Mesendoderm (in vitro differentiated cells): ENCODE measurements around the gene VAV3.

Experiments used
- DNase-seq: peaks from one replicate; pipeline ENCODE4 v3.0.0; 2013
- H2AK5ac ChIP-seq: 2 replicates; pipeline ENCODE4 v1.6.1; 2013; ENCODE audit warnings: low read length, inconsistent platforms
- H2BK120ac ChIP-seq: 2 replicates; pipeline ENCODE4 v1.6.1; 2013; ENCODE audit warnings: low read depth, mild to moderate bottlenecking, low read length, moderate library complexity, mixed read lengths
- H2BK15ac ChIP-seq: replicated peaks from 2 replicates; pipeline ENCODE4 v1.6.1; 2013; ENCODE audit warnings: low read depth, mild to moderate bottlenecking, moderate library complexity
- H2BK5ac ChIP-seq: 2 replicates; pipeline ENCODE4 v1.6.1; 2013; ENCODE audit warnings: low read length, inconsistent platforms
- H3K18ac ChIP-seq: 2 replicates; pipeline ENCODE4 v1.6.1; 2013; ENCODE audit warnings: mild to moderate bottlenecking, low read length, mixed read lengths
- H3K23ac ChIP-seq: one replicate; pipeline ENCODE4 v1.6.1; 2013; ENCODE audit warnings: low read length
- H3K27ac ChIP-seq: 2 replicates; pipeline ENCODE4 v1.5.1; 2013; ENCODE audit warnings: low read depth, mild to moderate bottlenecking, inconsistent platforms, low read length, moderate library complexity
- H3K27me3 ChIP-seq: 2 replicates; pipeline ENCODE4 v1.6.1; 2013; ENCODE audit warnings: low read length, control low read depth, mild to moderate bottlenecking, inconsistent platforms; ENCODE audit not compliant: insufficient read depth, poor library complexity
- H3K36me3 ChIP-seq: 2 replicates; pipeline ENCODE4 v1.6.1; 2013; ENCODE audit warnings: low read length, inconsistent platforms; ENCODE audit not compliant: control insufficient read depth, insufficient read depth
- H3K4ac ChIP-seq: one replicate; pipeline ENCODE4 v1.6.1; 2013; ENCODE audit warnings: low read depth, mild to moderate bottlenecking, low read length, moderate library complexity
- H3K4me1 ChIP-seq: 2 replicates; pipeline ENCODE4 v1.6.1; 2013; ENCODE audit warnings: low read depth, low read length, inconsistent platforms; ENCODE audit not compliant: control insufficient read depth
- H3K4me2 ChIP-seq: 2 replicates; pipeline ENCODE4 v1.6.1; 2013; ENCODE audit warnings: low read length
- H3K4me3 ChIP-seq: 2 replicates; pipeline ENCODE4 v1.5.1; 2013; ENCODE audit warnings: mild to moderate bottlenecking, low read length
- H3K56ac ChIP-seq: one replicate; pipeline ENCODE4 v1.6.1; 2013; ENCODE audit warnings: low read length
- H3K79me1 ChIP-seq: 2 replicates; pipeline ENCODE4 v1.6.1; 2013; ENCODE audit warnings: low read length, inconsistent platforms
- H3K79me2 ChIP-seq: 2 replicates; pipeline ENCODE4 v1.6.1; 2013; ENCODE audit warnings: mild to moderate bottlenecking, low read length; ENCODE audit not compliant: control insufficient read depth, insufficient read depth
- H3K9ac ChIP-seq: 2 replicates; pipeline ENCODE4 v1.6.1; 2013; ENCODE audit warnings: low read length, inconsistent platforms
- H4K5ac ChIP-seq: one replicate; pipeline ENCODE4 v1.6.1; 2013; ENCODE audit warnings: low read length
- H4K8ac ChIP-seq: one replicate; pipeline ENCODE4 v1.6.1; 2013; ENCODE audit warnings: low read depth, mild to moderate bottlenecking, control low read depth, low read length, moderate library complexity
- WGBS: extraction: QIAGEN DNeasy Blood & Tissue Kit; methylation state at CpG from one replicate; pipeline ENCODE4 v1.1.7; 2013; ENCODE audit warnings: low lambda C conversion rate, missing lambda C conversion rate; ENCODE audit not compliant: insufficient coverage; ENCODE audit errors: extremely low coverage; 5-methylcytosine and 5-hydroxymethylcytosine counted together

Gene VAV3

GRCh38 chr1:107622535-107622934 lies 342.4 kb downstream of the VAV3 start:
- H3K23ac ChIP-seq = no peak overlapping the region
- WGBS = no CpG with 5 or more reads among the region's 4 CpGs
- no peak overlapping the region for H4K8ac ChIP-seq
- no peak overlapping the region for H3K18ac ChIP-seq
- no peak overlapping the region for H2BK120ac ChIP-seq
- H3K79me2 ChIP-seq = no peaks in the 10 kb centered on the region
- H3K27me3 ChIP-seq = no peaks in the 10 kb centered on the region
- H4K5ac ChIP-seq = no peak overlapping the region
- H3K27ac ChIP-seq = no peak overlapping the region
- H3K79me1 ChIP-seq = no peaks in the 10 kb centered on the region
- no peak overlapping the region for H3K4me2 ChIP-seq
- H2BK5ac ChIP-seq = no peak overlapping the region
- H3K9ac ChIP-seq = no peak overlapping the region
- H2BK15ac ChIP-seq = no peak overlapping the region
- H3K4me3 ChIP-seq = no peak overlapping the region
- H2AK5ac ChIP-seq = no peak overlapping the region
- no peak overlapping the region for H3K56ac ChIP-seq
- no peak overlapping the region for H3K4ac ChIP-seq
- H3K4me1 ChIP-seq = no peaks in the 10 kb centered on the region
- no peaks in the 10 kb centered on the region for H3K36me3 ChIP-seq
- DNase-seq = no peak

- Histone ChIP-seq H3K4me3 (no peak overlapping the region), H2BK15ac (no peak overlapping the region), H3K36me3 (no peaks in the 10 kb centered on the region), H3K18ac (no peak overlapping the region), H3K79me2 (no peaks in the 10 kb centered on the region), H2BK5ac (no peak overlapping the region), H3K56ac (no peak overlapping the region), H4K8ac (no peak overlapping the region), H3K27me3 (no peaks in the 10 kb centered on the region), H3K4me1 (no peaks in the 10 kb centered on the region), H3K4me2 (no peak overlapping the region), H2AK5ac (no peak overlapping the region), H3K4ac (no peak overlapping the region), H4K5ac (no peak overlapping the region), H3K79me1 (no peaks in the 10 kb centered on the region), H2BK120ac (no peak overlapping the region), H3K9ac (no peak overlapping the region), H3K23ac (no peak overlapping the region), H3K27ac (no peak overlapping the region)
- no peak for DNase-seq
- WGBS = no CpG with 5 or more reads among the region's 1 CpG
These were observed 344.2 kb downstream of the VAV3 start for GRCh38 chr1:107620753-107621152.

- no peak overlapping the region for H2BK15ac ChIP-seq
- H3K23ac ChIP-seq = no peak overlapping the region
- no peak overlapping the region for H3K4me2 ChIP-seq
- no peak overlapping the region for H2AK5ac ChIP-seq
- no peak overlapping the region for H2BK120ac ChIP-seq
- H3K56ac ChIP-seq = no peak overlapping the region
- no peaks in the 10 kb centered on the region for H3K79me2 ChIP-seq
- no peak overlapping the region for H3K4ac ChIP-seq
- no peak overlapping the region for H3K9ac ChIP-seq
- no peak overlapping the region for H3K18ac ChIP-seq
- H2BK5ac ChIP-seq = no peak overlapping the region
- H3K4me1 ChIP-seq = no peaks in the 10 kb centered on the region
- H3K79me1 ChIP-seq = no peaks in the 10 kb centered on the region
- no peak overlapping the region for H3K4me3 ChIP-seq
- H4K5ac ChIP-seq = no peak overlapping the region
- H4K8ac ChIP-seq = no peak overlapping the region
- no peaks in the 10 kb centered on the region for H3K27me3 ChIP-seq
- H3K27ac ChIP-seq = no peak overlapping the region
- no peak for DNase-seq
- H3K36me3 ChIP-seq = no peaks in the 10 kb centered on the region
These were observed 346.4 kb downstream of the VAV3 start for GRCh38 chr1:107618539-107618938.

- Histone ChIP-seq H3K4me3 (no peak overlapping the region), H3K56ac (no peak overlapping the region), H3K79me2 (no peaks in the 10 kb centered on the region), H3K4ac (no peak overlapping the region), H3K9ac (no peak overlapping the region), H2BK5ac (no peak overlapping the region), H3K27ac (no peak overlapping the region), H3K18ac (no peak overlapping the region), H3K36me3 (no peaks in the 10 kb centered on the region), H4K8ac (no peak overlapping the region), H3K4me1 (no peaks in the 10 kb centered on the region), H3K23ac (no peak overlapping the region), H4K5ac (no peak overlapping the region), H2BK15ac (no peak overlapping the region), H3K79me1 (no peaks in the 10 kb centered on the region), H2AK5ac (no peak overlapping the region), H3K4me2 (no peak overlapping the region), H3K27me3 (no peaks in the 10 kb centered on the region), H2BK120ac (no peak overlapping the region)
- WGBS = no CpG with 5 or more reads among the region's 8 CpGs
- DNase-seq = no peak
These were observed 347.1 kb downstream of the VAV3 start for GRCh38 chr1:107617921-107618320.

- no peak for DNase-seq
- Histone ChIP-seq H3K56ac (no peak overlapping the region), H2BK15ac (no peak overlapping the region), H3K23ac (no peak overlapping the region), H3K79me2 (no peaks in the 10 kb centered on the region), H3K4me2 (no peak overlapping the region), H3K27ac (no peak overlapping the region), H3K4ac (no peak overlapping the region), H4K8ac (no peak overlapping the region), H2AK5ac (no peak overlapping the region), H2BK5ac (no peak overlapping the region), H4K5ac (no peak overlapping the region), H3K4me3 (no peak overlapping the region), H3K4me1 (no peaks in the 10 kb centered on the region), H3K9ac (no peak overlapping the region), H3K27me3 (no peaks in the 10 kb centered on the region), H2BK120ac (no peak overlapping the region), H3K36me3 (no peaks in the 10 kb centered on the region), H3K18ac (no peak overlapping the region), H3K79me1 (no peaks in the 10 kb centered on the region)
These were observed 347.5 kb downstream of the VAV3 start for GRCh38 chr1:107617456-107617855.

GRCh38 chr1:107609808-107610207 lies 355.2 kb downstream of the VAV3 start:
- Histone ChIP-seq H4K8ac (no peak overlapping the region), H2BK120ac (no peak overlapping the region), H3K4me3 (no peak overlapping the region), H3K27me3 (no peaks in the 10 kb centered on the region), H3K4me1 (no peaks in the 10 kb centered on the region), H2BK15ac (no peak overlapping the region), H3K27ac (no peak overlapping the region), H3K79me1 (no peaks in the 10 kb centered on the region), H3K36me3 (no peaks in the 10 kb centered on the region), H2AK5ac (no peak overlapping the region), H3K23ac (no peak overlapping the region), H3K4ac (no peak overlapping the region), H4K5ac (no peak overlapping the region), H2BK5ac (no peak overlapping the region), H3K79me2 (no peaks in the 10 kb centered on the region), H3K9ac (no peak overlapping the region), H3K56ac (no peak overlapping the region), H3K18ac (no peak overlapping the region), H3K4me2 (no peak overlapping the region)
- WGBS = no CpG with 5 or more reads among the region's 1 CpG
- DNase-seq = no peak
